Neural cell (in vitro differentiated cells): ENCODE data around the gene SELENOW.
"Not testable (repeated sequence)": the region's sequence is repeated elsewhere in the genome, so short reads cannot be mapped to it uniquely, and the experiment has no call there.

Source experiments
- EP300 ChIP-seq: fragments of 450-650 bp; conservative IDR thresholded peaks from 2 replicates; pipeline ENCODE4 v1.6.1; 2014; ENCODE audit warnings: antibody characterized with exemption, mild to moderate bottlenecking, moderate library complexity; ENCODE audit not compliant: poor library complexity, severe bottlenecking
- EZH2 ChIP-seq: fragments of 200-600, 300-800 bp; shearing (Covaris generic), sonication (generic); IDR thresholded peaks from 2 replicates; pipeline ENCODE4 v1.6.1; 2014; ENCODE audit warnings: antibody characterized with exemption, low read length, borderline replicate concordance, mild to moderate bottlenecking; ENCODE audit not compliant: insufficient read depth, poor library complexity, severe bottlenecking
- MXI1 ChIP-seq: fragments of 450-650 bp; conservative IDR thresholded peaks from 2 replicates; pipeline ENCODE4 v1.6.1; 2014; ENCODE audit warnings: antibody characterized with exemption, mild to moderate bottlenecking; ENCODE audit not compliant: poor library complexity, severe bottlenecking
- POLR2AphosphoS5 ChIP-seq: IDR thresholded peaks from 2 replicates; pipeline ENCODE4 v1.6.1; 2012
- RAD21 ChIP-seq: fragments of 450-650 bp; conservative IDR thresholded peaks from 2 replicates; pipeline ENCODE4 v1.6.1; 2014; ENCODE audit warnings: antibody characterized with exemption, mild to moderate bottlenecking, moderate library complexity
- SMC3 ChIP-seq: fragments of 450-650 bp; conservative IDR thresholded peaks from 2 replicates; pipeline ENCODE4 v1.6.1; 2014; ENCODE audit warnings: antibody characterized with exemption, mild to moderate bottlenecking, moderate library complexity; ENCODE audit not compliant: poor library complexity
- TAF1 ChIP-seq: IDR thresholded peaks from 2 replicates; pipeline ENCODE4 v1.6.1; 2012; ENCODE audit warnings: low read depth
- TF ChIP-seq, protein P1 (sequence below): fragments of 450-650 bp; IDR thresholded peaks from 2 replicates; pipeline ENCODE4 v1.5.1; 2014; ENCODE audit warnings: antibody characterized with exemption, mild to moderate bottlenecking, moderate library complexity; ENCODE audit not compliant: poor library complexity, severe bottlenecking
- TF ChIP-seq, protein P2 (sequence below): IDR thresholded peaks from 2 replicates; pipeline ENCODE4 v1.6.1; 2012; ENCODE audit warnings: borderline replicate concordance

DNA sequence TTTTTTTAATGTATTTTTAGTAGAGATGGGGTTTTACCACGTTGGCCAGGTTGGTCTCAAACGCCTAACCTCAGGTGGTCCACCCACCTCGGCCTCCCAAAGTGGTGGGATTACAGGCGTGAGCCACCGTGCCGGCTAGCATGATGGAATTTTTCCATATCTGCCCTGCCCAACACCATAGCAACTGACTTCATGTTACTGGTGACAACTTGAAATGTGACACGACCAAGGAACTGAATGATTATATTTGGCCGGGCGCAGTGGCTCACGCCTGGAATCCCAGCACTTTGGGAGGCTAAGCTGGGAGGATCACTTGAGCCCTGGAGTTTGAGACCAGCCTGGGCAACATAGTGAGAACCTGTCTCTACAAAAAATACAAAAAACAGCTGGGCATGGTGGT, 8.8 kb downstream of the SELENOW start:
- TF ChIP-seq, protein P1, sequence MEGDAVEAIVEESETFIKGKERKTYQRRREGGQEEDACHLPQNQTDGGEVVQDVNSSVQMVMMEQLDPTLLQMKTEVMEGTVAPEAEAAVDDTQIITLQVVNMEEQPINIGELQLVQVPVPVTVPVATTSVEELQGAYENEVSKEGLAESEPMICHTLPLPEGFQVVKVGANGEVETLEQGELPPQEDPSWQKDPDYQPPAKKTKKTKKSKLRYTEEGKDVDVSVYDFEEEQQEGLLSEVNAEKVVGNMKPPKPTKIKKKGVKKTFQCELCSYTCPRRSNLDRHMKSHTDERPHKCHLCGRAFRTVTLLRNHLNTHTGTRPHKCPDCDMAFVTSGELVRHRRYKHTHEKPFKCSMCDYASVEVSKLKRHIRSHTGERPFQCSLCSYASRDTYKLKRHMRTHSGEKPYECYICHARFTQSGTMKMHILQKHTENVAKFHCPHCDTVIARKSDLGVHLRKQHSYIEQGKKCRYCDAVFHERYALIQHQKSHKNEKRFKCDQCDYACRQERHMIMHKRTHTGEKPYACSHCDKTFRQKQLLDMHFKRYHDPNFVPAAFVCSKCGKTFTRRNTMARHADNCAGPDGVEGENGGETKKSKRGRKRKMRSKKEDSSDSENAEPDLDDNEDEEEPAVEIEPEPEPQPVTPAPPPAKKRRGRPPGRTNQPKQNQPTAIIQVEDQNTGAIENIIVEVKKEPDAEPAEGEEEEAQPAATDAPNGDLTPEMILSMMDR = not testable (repeated sequence)
- not testable (repeated sequence) for TF ChIP-seq SMC3, TAF1, EZH2, EP300, RAD21, POLR2AphosphoS5, MXI1
- TF ChIP-seq, protein P2, sequence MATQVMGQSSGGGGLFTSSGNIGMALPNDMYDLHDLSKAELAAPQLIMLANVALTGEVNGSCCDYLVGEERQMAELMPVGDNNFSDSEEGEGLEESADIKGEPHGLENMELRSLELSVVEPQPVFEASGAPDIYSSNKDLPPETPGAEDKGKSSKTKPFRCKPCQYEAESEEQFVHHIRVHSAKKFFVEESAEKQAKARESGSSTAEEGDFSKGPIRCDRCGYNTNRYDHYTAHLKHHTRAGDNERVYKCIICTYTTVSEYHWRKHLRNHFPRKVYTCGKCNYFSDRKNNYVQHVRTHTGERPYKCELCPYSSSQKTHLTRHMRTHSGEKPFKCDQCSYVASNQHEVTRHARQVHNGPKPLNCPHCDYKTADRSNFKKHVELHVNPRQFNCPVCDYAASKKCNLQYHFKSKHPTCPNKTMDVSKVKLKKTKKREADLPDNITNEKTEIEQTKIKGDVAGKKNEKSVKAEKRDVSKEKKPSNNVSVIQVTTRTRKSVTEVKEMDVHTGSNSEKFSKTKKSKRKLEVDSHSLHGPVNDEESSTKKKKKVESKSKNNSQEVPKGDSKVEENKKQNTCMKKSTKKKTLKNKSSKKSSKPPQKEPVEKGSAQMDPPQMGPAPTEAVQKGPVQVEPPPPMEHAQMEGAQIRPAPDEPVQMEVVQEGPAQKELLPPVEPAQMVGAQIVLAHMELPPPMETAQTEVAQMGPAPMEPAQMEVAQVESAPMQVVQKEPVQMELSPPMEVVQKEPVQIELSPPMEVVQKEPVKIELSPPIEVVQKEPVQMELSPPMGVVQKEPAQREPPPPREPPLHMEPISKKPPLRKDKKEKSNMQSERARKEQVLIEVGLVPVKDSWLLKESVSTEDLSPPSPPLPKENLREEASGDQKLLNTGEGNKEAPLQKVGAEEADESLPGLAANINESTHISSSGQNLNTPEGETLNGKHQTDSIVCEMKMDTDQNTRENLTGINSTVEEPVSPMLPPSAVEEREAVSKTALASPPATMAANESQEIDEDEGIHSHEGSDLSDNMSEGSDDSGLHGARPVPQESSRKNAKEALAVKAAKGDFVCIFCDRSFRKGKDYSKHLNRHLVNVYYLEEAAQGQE = not testable (repeated sequence)
